Astrocyte of the cerebellum (primary cell): Measurements from ENCODE around the gene CBR3.

ENCODE experiments used
- DNase-seq: peaks from one replicate; pipeline ENCODE4 v3.0.0-alpha.2; 2011; ENCODE audit warnings: low read depth
- H3K4me3 ChIP-seq: 2 replicates; pipeline ENCODE4 v1.5.1; 2011; ENCODE audit warnings: mild to moderate bottlenecking, low read depth, low read length, moderate library complexity
- CTCF ChIP-seq: IDR thresholded peaks from 2 replicates; pipeline ENCODE4 v1.5.1; 2012; ENCODE audit warnings: low read length, low read depth, moderate library complexity, mild to moderate bottlenecking; ENCODE audit errors: missing control alignments
- in situ Hi-C: cut with HindIII; loops from 2 replicates; pipeline ENCODE4 v1.10.0; 2017; ENCODE audit warnings: low sequenced_read_pairs

Gene CBR3

DNA sequence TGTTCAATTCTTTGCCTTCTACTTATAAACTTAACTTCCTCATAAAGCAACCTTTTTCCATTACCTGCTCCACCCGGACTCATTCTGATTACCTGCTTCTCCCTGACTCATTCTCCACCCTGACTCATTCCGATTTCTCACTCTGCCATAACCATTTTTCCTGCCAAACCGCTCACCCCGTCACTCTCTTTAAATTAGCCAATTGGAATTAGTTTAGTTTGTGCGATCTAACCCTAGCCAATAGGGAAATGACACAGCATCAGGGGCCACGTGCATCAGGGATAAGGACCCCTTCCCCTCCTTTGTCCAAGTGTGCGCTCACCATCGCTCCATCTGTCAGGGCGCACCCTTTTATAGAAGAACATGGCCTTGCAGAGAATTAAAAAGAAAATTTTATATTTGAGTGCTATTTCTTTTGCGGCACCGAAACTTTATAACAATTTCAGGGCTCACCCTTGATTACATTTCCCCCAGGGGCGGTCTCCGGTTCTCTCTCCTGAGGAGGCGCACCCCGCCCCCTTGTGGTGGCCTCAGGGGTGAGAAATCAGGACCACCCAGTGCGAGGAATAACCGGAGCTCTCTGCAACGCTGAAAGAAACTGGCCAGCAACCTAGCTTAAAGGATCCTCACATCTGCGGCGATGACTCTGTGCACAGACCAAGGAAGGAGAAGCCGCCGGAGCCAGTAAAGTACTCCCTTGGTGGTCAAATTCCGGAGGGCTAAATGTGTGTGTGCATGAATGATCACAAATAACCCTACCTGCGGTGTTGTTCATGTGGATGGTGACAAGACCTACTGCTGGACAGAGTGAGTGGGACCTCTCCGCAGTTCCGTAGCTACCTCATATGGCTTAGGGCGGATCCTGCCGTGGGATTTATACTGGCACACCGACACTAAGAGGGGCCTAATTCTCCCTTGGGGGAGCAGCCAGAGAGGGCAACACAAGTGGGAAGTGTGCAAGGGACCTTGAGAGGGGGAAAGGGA lies 30.3 kb upstream of the CBR3 start:
- H3K4me3 ChIP-seq = peak overlapping the region; percentile 10
- TF ChIP-seq CTCF = peak; percentile 62
- DNase-seq = peak; percentile 26
- in situ Hi-C loops = no loop called here

- H3K4me3 ChIP-seq = no peak overlapping the region
- no peak for DNase-seq
- in situ Hi-C loops = no loop called here
- TF ChIP-seq CTCF = no peak
These were observed 29.5 kb upstream of the CBR3 start for GRCh38 chr21:36105327-36105842.

DNA sequence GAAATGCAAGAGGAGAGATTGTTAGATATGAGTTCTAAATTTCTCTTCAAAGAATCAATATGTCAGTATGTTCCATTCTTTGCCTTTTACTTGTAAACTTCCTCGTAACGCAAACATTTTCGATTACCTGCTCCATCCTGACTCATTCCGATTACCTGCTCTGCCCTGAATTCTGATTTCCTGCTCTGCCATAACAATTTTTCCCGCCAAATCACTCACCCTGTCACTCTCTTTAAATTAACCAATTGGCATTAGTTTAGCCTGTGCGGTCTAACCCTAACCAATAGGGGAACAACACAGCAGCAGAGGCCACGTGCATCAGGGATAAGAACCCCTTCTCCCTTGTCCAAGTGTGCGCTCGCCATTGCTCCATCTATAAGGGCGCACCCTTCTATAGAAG lies 25.0 kb upstream of the CBR3 start:
- DNase-seq = no peak
- no peak for TF ChIP-seq CTCF
- in situ Hi-C loops = no loop called here
- H3K4me3 ChIP-seq = no peak overlapping the region

GRCh38 chr21:36111238-36111637 lies 23.6 kb upstream of the CBR3 start:
- in situ Hi-C loops = no loop called here
- no peak for DNase-seq
- TF ChIP-seq CTCF = no peak
- H3K4me3 ChIP-seq = no peak overlapping the region

DNA sequence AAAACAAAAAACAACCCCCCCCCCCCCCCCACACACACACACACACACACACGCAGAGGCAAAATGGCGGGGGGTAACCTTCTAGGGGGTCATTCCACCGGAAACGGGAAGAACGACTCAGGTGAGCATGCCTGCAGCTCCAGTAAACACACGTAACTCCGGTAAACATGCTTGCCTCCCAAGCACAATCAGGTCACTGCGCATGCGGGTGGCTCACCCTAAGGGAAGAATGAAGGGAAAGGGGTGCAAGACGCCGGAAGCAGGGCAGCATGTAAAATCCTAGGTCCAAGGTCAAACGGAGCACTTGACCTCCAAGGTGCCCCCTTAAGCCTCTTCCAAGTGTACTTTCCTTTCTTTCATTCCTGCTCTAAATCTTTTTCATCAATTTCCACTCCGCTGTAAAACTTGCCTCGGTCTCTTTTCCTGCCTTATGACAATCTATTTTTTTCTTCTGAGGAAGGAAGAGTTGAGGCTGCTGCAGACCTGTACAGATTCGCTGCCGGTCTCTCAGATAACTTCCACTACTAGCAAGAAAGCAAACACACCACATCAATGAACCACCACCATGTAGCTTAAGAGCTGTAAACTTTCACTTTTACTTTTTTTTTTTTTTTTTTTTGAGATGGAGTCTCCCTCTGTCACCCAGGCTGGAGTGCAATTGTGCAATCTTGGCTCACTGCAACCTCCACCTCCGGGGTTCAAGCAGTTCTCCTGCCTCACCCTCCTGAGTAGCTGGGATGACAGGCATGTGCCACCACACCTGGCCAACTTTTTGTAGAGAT lies 21.0 kb upstream of the CBR3 start:
- in situ Hi-C loops = no loop called here
- no peak overlapping the region for H3K4me3 ChIP-seq
- no peak for DNase-seq
- TF ChIP-seq CTCF = no peak

DNA sequence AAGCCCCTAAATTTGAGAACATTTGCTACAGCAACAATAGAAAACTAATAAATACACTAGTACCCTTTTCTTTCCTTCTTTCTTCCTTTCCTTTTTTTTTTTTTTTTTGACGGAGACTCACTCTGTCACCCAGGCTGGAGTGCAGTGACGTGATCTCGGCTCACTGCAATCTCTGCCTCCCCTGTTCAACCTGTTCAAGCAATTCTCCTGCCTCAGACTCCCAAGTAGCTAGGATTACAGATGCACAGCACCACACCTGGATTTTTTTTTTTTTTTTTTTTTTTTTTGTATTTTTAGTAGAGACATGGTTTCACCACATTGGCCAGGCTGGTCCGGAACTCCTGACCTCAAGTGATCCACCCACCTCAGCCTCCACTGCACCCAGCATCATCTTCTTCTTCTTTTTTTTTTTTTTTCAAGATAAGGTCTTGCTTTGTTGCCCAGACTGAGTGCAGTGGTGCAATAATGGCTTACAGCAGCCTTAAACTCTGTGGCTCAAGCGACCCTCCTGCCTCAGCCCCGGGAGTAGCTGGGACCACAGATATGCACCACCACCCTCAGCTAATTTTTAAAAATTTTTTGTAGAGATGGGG lies 19.6 kb upstream of the CBR3 start:
- DNase-seq = no peak
- H3K4me3 ChIP-seq = no peak overlapping the region
- in situ Hi-C loops = no loop called here
- TF ChIP-seq CTCF = no peak
